Colon (tissue), 2 donors: Measurements from ENCODE around the gene RBBP8NL.

Experiments
- FAIRE-seq: peaks from 2 replicates; lab custom pipeline; 2012; peaks lifted over from hg19 to GRCh38; lab: Jason Lieb, UNC
- donor health status: control.
- donor health status: control.

Gene RBBP8NL

GRCh38 chr20:62407221-62407992, 19.9 kb downstream of the RBBP8NL start, which contains the start of gene CABLES2:
Gene CABLES2 (minus strand): TSS chr20:62407285. CDS start chr20:62407276, 9 bp downstream.
- no peak for FAIRE-seq

- no peak for FAIRE-seq
Measured at GRCh38 chr20:62406635-62407176, 20.6 kb downstream of the RBBP8NL start.

GRCh38 chr20:62405981-62406513, 21.3 kb downstream of the RBBP8NL start:
- no peak for FAIRE-seq

GRCh38 chr20:62405108-62405980, 22.0 kb downstream of the RBBP8NL start:
- FAIRE-seq, result no peak

- no peak for FAIRE-seq
Measured at GRCh38 chr20:62404761-62405107, 22.6 kb downstream of the RBBP8NL start.

GRCh38 chr20:62404112-62404665, 23.1 kb downstream of the RBBP8NL start:
- FAIRE-seq, result no peak

- FAIRE-seq, result no peak
Measured at GRCh38 chr20:62403331-62403730, 24.0 kb downstream of the RBBP8NL start.

GRCh38 chr20:62402456-62403150, 24.7 kb downstream of the RBBP8NL start:
- no peak for FAIRE-seq

- FAIRE-seq, result no peak
Measured at GRCh38 chr20:62401331-62401779, 26.0 kb downstream of the RBBP8NL start.

GRCh38 chr20:62400541-62400940, 26.8 kb downstream of the RBBP8NL start:
- no peak for FAIRE-seq

- FAIRE-seq, result no peak
Measured at GRCh38 chr20:62400021-62400420, 27.3 kb downstream of the RBBP8NL start.

- no peak for FAIRE-seq
Measured at GRCh38 chr20:62398120-62398821, 29.1 kb downstream of the RBBP8NL start.

GRCh38 chr20:62396367-62397239, 30.7 kb downstream of the RBBP8NL start:
- FAIRE-seq, result no peak

- FAIRE-seq, result no peak
Measured at GRCh38 chr20:62395311-62396242, 31.8 kb downstream of the RBBP8NL start.

GRCh38 chr20:62394248-62395245, 32.8 kb downstream of the RBBP8NL start:
- FAIRE-seq, result no peak

GRCh38 chr20:62393830-62394229, 33.5 kb downstream of the RBBP8NL start:
- FAIRE-seq, result no peak

- no peak for FAIRE-seq
Measured at GRCh38 chr20:62393335-62393665, 34.0 kb downstream of the RBBP8NL start.
